Stimulated activated CD4-positive, alpha-beta T cell treated with anti-CD3 and anti-CD28 coated beads, TNF-alpha, amount 100 ng/mL, for 48 hours (primary cell): ENCODE data around the gene RORC.
A peak's percentile ranks its signal among the peaks of the same experiment; 100 is the strongest.

Source experiments
- DNase-seq, 3 donors: peaks; one replicate each; pipeline ENCODE4 v3.0.0-alpha.2; 2020; ENCODE audit warnings: low read depth in 3 of 3

RORC gene

GRCh38 chr1:151849126-151849525 lies 17.5 kb upstream of the RORC start:
- DNase-seq, result no peak

DNA sequence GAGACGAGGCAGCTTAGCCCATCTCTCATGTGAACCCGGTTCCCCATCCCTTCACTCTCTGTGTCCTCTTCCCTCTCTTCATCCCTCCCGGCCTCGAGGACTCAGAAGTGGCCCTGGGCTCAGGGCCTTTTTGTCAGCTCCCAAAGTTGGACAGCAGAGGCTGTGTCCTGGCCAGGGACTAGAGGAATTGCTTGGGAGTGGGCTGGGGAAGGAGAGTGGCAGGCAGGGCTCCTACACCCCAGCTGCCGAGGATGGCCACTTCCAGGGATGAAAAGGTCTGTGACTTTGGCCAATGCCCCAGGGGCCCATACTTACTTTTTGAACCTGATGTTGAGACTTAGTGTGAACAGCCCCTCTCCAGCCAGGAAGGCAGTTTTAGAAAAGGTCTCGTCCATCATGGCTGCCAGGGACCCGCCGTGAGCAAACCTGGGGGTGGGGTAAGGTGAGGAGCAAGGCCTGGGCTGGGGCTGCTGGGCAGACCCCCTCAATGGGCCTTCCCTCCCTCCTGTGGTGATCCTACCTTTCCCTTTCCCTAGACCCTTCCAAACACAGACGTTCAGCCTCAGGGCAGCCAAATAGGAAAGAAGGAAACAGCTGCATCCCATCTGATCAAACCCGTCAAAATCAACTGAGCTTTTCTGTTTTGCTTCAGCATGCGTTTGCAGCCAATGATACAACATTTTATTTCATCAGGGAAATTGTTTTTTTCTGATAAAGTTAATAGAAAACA lies 16.4 kb upstream of the RORC start:
- DNase-seq, result no peak

DNA sequence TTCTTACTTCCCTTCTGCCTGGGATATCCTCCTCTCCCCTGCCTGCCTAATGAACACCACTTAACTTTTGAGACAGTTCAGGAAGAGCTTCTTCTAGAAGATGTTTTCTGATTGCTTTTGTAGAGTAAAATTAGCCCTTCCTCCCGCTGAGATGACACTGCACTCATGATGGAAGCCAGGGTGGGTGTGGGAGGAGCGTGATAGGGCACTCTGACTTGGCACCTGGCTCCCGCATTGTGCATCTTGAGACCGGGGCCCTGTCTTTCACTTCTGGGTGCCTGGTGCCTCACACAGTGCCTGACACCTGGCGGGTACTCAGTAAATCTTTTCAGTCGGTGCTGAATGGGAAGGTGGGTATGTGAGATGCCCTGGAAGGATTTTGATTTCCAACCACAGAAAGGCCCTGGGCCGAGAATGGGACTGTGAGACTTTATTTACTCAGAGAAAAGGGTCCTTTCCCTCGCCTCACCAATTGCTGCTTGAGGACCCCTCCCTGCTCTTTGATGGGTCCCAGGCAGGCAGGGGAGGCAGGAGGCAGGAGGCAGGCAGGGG lies 15.2 kb upstream of the RORC start:
- no peak for DNase-seq

GRCh38 chr1:151846062-151846568 lies 14.5 kb upstream of the RORC start:
- no peak for DNase-seq

DNA sequence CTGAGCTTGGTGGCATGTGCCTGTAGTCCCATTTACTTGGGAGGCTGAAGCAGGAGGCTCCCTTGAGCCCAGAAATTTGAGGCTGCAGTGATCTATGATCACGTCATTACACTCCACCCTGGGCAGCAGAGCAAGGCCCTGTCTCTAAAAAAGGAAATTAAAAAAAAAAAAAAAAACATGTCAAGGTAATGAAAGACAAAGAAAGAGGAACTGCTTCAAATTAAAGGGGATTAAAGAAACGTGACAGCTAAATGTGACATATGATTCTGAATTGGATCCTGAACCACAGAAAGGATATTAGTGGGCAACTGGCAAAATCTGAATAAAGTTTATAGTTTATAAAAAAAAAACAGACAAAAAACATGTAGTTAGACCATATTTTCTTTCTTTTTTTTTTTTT lies 11.8 kb upstream of the RORC start:
- DNase-seq, result no peak

GRCh38 chr1:151841141-151841540 lies 9.5 kb upstream of the RORC start:
- DNase-seq, result no peak

GRCh38 chr1:151840421-151840820 lies 8.8 kb upstream of the RORC start:
- DNase-seq, result no peak

- DNase-seq, result peak in 2 of 3 donors; percentile 47 to 52
Observed at GRCh38 chr1:151839457-151840403, 8.1 kb upstream of the RORC start, which contains the start of gene C2CD4D. C2CD4D (minus strand) TSS chr1:151839820; CDS start chr1:151838989, 831 bp downstream.

DNA sequence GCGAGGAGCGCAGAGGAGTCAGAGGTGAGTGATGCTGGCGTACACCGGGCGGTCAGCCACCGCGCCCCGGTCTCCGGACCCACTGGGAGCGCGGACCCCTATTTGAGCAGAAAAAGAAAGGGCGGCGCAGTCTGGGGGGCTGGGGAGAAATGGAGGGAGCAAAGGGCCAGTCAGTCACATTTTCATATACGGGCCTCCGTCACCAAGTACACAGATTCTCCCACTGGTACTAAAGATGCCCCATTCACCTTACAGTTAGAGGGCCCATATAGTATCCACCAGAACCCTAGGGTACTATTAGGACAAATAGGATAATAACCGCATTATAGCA lies 7.4 kb upstream of the RORC start:
- no peak for DNase-seq

- no peak for DNase-seq
Observed at GRCh38 chr1:151838222-151839081, 6.8 kb upstream of the RORC start.

GRCh38 chr1:151837884-151838221 lies 6.3 kb upstream of the RORC start:
- DNase-seq, result no peak

GRCh38 chr1:151837197-151837596 lies 5.6 kb upstream of the RORC start:
- no peak for DNase-seq

DNA sequence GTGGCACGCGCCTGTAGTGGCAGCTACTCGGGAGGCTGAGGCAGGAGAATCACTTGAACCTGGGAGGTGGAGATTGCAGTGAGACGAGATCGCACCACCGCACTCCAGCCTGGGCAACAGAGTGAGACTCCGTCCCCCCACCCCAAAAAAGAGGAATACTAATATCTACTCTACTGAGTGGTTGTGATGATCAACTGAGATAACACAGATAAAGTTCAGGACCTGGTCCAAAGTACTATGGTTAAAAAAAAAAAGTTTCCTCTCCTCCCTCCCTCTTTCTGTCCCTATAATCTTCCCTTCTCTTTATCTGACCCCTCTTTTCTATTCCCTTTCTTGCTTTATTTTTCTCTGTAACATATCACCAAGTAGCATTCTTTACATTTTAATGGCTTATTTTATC lies 4.0 kb upstream of the RORC start:
- no peak for DNase-seq

DNA sequence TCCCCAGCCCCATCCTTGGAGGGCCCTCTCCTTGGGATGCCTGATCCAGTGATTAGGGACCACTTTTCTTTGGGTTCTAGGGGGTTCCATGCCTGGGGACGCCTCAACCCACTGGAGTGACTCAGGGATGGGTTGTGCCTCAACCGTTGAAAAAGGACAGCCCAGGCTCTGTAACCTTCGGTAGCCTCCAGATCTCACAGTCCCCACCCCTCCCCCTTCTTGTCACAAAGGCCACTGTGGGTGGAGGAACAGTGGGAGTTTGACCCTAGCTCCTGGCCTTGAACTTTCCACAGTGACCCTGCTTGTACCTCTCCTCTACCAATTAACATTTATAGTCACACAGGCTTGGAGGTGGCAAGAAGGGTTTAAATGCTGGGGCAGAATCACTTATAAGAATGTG lies 2.6 kb upstream of the RORC start:
- DNase-seq, result no peak

- DNase-seq, result no peak
Observed at GRCh38 chr1:151833172-151833900, 1.7 kb upstream of the RORC start.

DNA sequence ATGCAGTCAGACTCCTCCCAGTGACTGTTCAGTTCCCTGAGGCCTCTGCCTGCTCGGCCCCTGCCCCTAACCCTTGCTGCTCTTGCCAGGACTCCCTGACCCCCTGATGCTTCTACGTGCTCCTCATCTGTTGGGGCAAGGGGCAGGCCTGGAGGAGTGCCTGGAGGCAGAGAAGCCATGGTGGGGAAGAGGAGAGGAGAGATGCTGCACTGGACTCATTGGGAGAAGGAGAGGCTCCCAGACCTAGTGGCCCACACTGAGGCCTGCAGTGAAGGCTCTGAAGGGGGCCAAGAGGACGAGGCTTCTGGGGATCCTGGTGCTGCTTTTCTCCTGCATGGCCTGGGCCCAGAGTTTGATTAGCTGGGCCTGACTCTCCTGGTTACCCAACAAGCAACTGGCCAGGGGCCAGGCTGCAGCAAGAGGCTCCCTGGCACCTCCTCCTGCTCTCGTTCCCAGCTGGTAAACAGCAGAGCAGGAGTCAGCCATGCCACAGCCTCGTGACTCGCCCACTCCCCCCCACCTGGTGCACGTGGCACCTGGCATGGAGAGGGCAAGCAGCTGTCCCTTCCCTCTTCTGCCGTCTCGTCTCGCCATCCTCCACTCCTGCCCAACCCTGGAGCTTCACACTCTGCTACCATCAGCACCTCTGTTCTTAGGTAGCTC lies 847 bp upstream of the RORC start:
- DNase-seq, result no peak

- DNase-seq, result no peak
Observed at GRCh38 chr1:151831256-151831591, 378 bp downstream of the RORC start.

- no peak for DNase-seq
Observed at GRCh38 chr1:151830055-151830454, 1.5 kb downstream of the RORC start.

- DNase-seq, result no peak
Observed at GRCh38 chr1:151829352-151830046, 2.1 kb downstream of the RORC start.

- DNase-seq, result no peak
Observed at GRCh38 chr1:151828921-151829320, 2.7 kb downstream of the RORC start.
